HUES64 (cell line): ENCODE measurements around the gene DAAM1.

Experiments
- H3K27ac ChIP-seq: 2 replicates; pipeline ENCODE4 v1.7.0; 2013; ENCODE audit warnings: low read depth, low read length, inconsistent platforms
- H3K27me3 ChIP-seq: 2 replicates; pipeline ENCODE4 v1.6.1; 2013; ENCODE audit warnings: mild to moderate bottlenecking, low read length; ENCODE audit not compliant: insufficient read depth
- H3K36me3 ChIP-seq: 2 replicates; pipeline ENCODE4 v1.6.1; 2013; ENCODE audit warnings: mild to moderate bottlenecking, low read length; ENCODE audit not compliant: insufficient read depth
- H3K4me1 ChIP-seq: 2 replicates; pipeline ENCODE4 v1.6.1; 2013; ENCODE audit warnings: mild to moderate bottlenecking, low read length, moderate library complexity; ENCODE audit not compliant: insufficient read depth
- H3K4me3 ChIP-seq: 2 replicates; pipeline ENCODE4 v1.5.1; 2013; ENCODE audit warnings: mild to moderate bottlenecking, low read length, moderate library complexity
- H3K9ac ChIP-seq: 2 replicates; pipeline ENCODE4 v1.6.1; 2013; ENCODE audit warnings: mild to moderate bottlenecking, low read depth, low read length
- H3K9me3 ChIP-seq: 2 replicates; pipeline ENCODE4 v1.6.1; 2013; ENCODE audit warnings: low read depth, low read length; ENCODE audit not compliant: insufficient read depth
- whole genome bisulfite sequencing: fragments of 150-250, 120-280 bp; methylation state at CpG from one replicate; pipeline ENCODE4 v1.1.7; 2013; ENCODE audit warnings: missing lambda C conversion rate; 5-methylcytosine and 5-hydroxymethylcytosine counted together

DAAM1 gene

GRCh38 chr14:59161561-59162175, 26.8 kb upstream of the DAAM1 start:
- no peaks in the 10 kb centered on the region for H3K27me3 ChIP-seq
- 87% methylated on average over 7 of the region's 7 CpGs for WGBS
- no peak overlapping the region for H3K4me3 ChIP-seq
- H3K9me3 ChIP-seq: no peaks in the 10 kb centered on the region
- H3K4me1 ChIP-seq: no peaks in the 10 kb centered on the region; the same call in 1 of the 2 replicates
- no peak overlapping the region for H3K27ac ChIP-seq
- peak overlapping the region; percentile 1; the same call in 1 of the 2 replicates for H3K9ac ChIP-seq
- H3K36me3 ChIP-seq: no peaks in the 10 kb centered on the region

DNA sequence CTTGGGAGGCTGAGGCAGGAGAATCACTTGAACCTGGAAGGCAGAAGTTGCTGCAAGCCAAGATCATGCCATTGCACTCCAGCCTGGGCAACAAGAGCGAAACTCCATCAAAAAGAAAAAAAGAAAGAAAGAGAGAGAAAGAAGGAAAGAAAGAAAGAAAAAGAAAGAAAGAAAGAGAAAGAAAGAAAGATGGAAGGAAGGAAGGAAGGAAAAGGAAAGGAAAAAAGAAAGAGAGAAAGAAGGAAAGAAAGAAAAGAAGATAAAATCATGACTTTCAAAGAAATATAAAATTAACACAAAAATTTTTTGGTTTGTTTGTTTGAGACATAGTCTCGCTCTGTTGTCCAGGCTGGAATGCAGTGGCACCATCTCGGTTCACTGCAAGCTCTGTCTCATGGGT, 22.2 kb upstream of the DAAM1 start:
- H3K9ac ChIP-seq: no peak overlapping the region
- 92% methylated on average over 3 of the region's 3 CpGs for WGBS
- H3K27ac ChIP-seq: no peak overlapping the region
- no peaks in the 10 kb centered on the region for H3K9me3 ChIP-seq
- no peak overlapping the region for H3K4me3 ChIP-seq
- no peaks in the 10 kb centered on the region for H3K27me3 ChIP-seq
- H3K36me3 ChIP-seq: no peaks in the 10 kb centered on the region
- H3K4me1 ChIP-seq: no peaks in the 10 kb centered on the region; the same call in 1 of the 2 replicates

DNA sequence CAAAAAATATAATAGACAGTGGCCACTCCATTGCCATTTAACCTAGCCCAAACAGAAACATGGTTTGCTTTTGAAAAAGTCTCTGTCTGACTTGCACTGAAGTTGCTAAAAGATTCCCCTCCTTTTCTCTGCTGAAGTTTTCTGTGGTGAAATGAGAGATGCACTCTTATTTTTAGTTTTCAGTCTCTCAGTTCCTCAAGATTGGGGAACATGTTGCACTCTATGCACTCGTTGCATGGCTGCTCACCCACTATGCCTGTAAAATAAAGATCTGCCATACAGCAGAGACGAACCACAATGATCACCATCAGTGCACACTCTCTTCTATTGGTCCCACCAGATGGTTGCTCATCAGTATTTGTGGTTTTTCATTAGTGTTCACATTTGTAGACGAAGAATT, 13.1 kb upstream of the DAAM1 start:
- H3K27ac ChIP-seq: no peak overlapping the region
- no peak overlapping the region for H3K4me3 ChIP-seq
- H3K9me3 ChIP-seq: no peaks in the 10 kb centered on the region
- no peaks in the 10 kb centered on the region for H3K27me3 ChIP-seq
- peaks cover 4% of the 10 kb centered on the region; the same call in 1 of the 2 replicates for H3K4me1 ChIP-seq
- H3K36me3 ChIP-seq: no peaks in the 10 kb centered on the region
- 94% methylated on average over 3 of the region's 3 CpGs for WGBS
- no peak overlapping the region for H3K9ac ChIP-seq

- Histone ChIP-seq H3K9me3 (no peaks in the 10 kb centered on the region), H3K27ac (no peak overlapping the region), H3K4me1 (peaks cover 4% of the 10 kb centered on the region; the same call in 1 of the 2 replicates), H3K36me3 (no peaks in the 10 kb centered on the region), H3K9ac (no peak overlapping the region), H3K27me3 (no peaks in the 10 kb centered on the region), H3K4me3 (no peak overlapping the region)
- WGBS: no CpG with 5 or more reads among the region's 1 CpG
Observed at GRCh38 chr14:59176765-59177164, 11.7 kb upstream of the DAAM1 start.

GRCh38 chr14:59177262-59177661, 11.2 kb upstream of the DAAM1 start:
- Histone ChIP-seq H3K4me3 (no peak overlapping the region), H3K27ac (no peak overlapping the region), H3K27me3 (no peaks in the 10 kb centered on the region), H3K36me3 (no peaks in the 10 kb centered on the region), H3K9ac (no peak overlapping the region), H3K4me1 (peaks cover 4% of the 10 kb centered on the region; the same call in 1 of the 2 replicates), H3K9me3 (no peaks in the 10 kb centered on the region)
- 70% methylated on average over 2 of the region's 2 CpGs for WGBS

- Histone ChIP-seq H3K27me3 (peaks cover 18% of the 10 kb centered on the region), H3K9ac (no peak overlapping the region), H3K27ac (no peak overlapping the region), H3K4me1 (peaks cover 4% of the 10 kb centered on the region; the same call in 1 of the 2 replicates), H3K4me3 (no peak overlapping the region), H3K36me3 (no peaks in the 10 kb centered on the region), H3K9me3 (no peaks in the 10 kb centered on the region)
- WGBS: 95% methylated on average over 1 of the region's 1 CpG
Observed at GRCh38 chr14:59181791-59182190, 6.7 kb upstream of the DAAM1 start.

GRCh38 chr14:59182641-59183040, 5.8 kb upstream of the DAAM1 start:
- H3K4me3 ChIP-seq: no peak overlapping the region
- H3K27me3 ChIP-seq: peaks cover 27% of the 10 kb centered on the region
- H3K27ac ChIP-seq: no peak overlapping the region
- no peak overlapping the region for H3K9ac ChIP-seq
- no peaks in the 10 kb centered on the region for H3K9me3 ChIP-seq
- H3K4me1 ChIP-seq: peaks cover 4% of the 10 kb centered on the region; the same call in 1 of the 2 replicates
- no peaks in the 10 kb centered on the region for H3K36me3 ChIP-seq
- 91% methylated on average over 5 of the region's 5 CpGs for WGBS

DNA sequence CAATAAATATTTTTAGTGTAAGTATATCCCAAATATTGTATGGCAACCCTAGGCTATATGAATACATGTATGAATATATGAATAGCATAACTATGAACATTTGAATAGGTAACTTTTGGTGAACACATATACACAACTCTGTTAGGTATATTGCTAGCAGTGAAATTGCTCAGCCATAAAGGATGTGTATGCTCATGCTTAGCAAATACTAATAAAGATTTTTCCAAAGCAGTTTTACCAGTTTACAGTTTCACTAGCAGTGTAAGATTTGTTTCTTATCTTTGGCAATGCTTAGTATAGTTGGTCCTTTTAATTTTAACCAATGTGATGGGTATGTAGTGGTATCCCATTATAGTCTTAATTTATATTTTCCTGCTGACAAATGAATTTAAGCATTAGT, 5.3 kb upstream of the DAAM1 start:
- H3K27me3 ChIP-seq: peaks cover 30% of the 10 kb centered on the region
- H3K4me1 ChIP-seq: peaks cover 4% of the 10 kb centered on the region; the same call in 1 of the 2 replicates
- H3K4me3 ChIP-seq: no peak overlapping the region
- no peak overlapping the region for H3K27ac ChIP-seq
- H3K36me3 ChIP-seq: no peaks in the 10 kb centered on the region
- no peaks in the 10 kb centered on the region for H3K9me3 ChIP-seq
- no peak overlapping the region for H3K9ac ChIP-seq

DNA sequence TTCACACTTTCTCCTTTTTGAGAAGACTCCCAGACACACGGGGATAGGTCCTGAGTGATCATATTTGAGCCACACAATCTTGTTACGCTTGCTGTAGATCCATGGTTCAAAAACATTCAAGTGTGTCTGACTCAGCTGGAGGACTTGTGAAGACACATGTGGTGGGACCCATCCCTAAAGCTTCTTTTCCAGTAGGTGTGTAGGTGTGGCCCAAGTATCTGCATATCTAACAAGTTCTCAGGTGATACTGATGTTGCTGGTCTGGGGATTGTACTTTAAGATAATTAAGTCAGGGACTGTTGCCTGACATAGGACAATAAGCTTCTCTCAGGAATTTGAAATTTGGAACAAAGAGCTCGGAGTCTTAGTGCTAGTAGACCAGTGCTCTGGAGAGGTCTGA, 4.1 kb upstream of the DAAM1 start:
- peaks cover 32% of the 10 kb centered on the region for H3K27me3 ChIP-seq
- 90% methylated on average over 3 of the region's 3 CpGs for WGBS
- peaks cover 4% of the 10 kb centered on the region; the same call in 1 of the 2 replicates for H3K4me1 ChIP-seq
- H3K36me3 ChIP-seq: no peaks in the 10 kb centered on the region
- no peak overlapping the region for H3K27ac ChIP-seq
- no peak overlapping the region for H3K4me3 ChIP-seq
- H3K9ac ChIP-seq: no peak overlapping the region
- no peaks in the 10 kb centered on the region for H3K9me3 ChIP-seq

DNA sequence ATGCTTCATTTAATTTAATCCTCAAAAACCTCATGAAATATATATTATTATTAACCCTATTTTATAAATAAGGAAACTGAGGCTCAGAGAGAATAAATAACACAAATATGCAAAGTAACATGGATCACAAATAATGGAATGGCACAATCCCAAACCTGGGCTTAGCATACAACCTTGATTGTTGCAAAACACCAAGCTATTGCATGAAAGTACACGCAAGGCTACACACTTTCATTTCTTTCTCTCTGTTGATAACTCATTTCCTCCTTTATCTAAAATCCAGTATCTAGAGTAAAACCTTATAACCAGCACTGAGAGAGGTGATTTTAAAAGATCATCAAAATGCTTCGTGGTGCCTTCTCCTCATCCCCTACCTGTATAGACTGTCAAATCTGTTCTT, 2.8 kb upstream of the DAAM1 start:
- Histone ChIP-seq H3K9me3 (no peaks in the 10 kb centered on the region), H3K27ac (no peak overlapping the region), H3K9ac (no peak overlapping the region), H3K4me1 (peaks cover 11% of the 10 kb centered on the region), H3K27me3 (peaks cover 36% of the 10 kb centered on the region), H3K4me3 (no peak overlapping the region), H3K36me3 (no peaks in the 10 kb centered on the region)
- 91% methylated on average over 2 of the region's 2 CpGs for WGBS

DNA sequence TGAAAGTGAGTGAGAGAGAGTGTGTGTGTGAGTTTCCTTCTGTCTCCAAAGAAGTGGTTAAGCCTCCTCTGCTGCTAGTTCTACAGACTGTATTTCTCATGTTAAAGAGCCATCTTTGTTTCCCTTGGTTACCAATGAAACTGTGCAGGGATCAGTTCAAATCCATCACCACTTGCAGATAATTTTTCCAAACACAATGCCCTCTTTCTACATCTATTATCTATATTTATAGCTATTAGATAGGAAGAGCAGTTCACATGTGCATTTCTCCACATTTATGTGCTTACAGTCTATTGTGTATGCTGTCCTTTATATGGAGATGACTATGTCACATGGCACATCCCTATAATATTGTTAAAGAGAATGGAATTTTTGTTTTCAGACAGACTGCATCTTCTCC, 2.2 kb upstream of the DAAM1 start:
- Histone ChIP-seq H3K36me3 (no peaks in the 10 kb centered on the region), H3K9me3 (no peaks in the 10 kb centered on the region), H3K9ac (no peak overlapping the region), H3K4me1 (peaks cover 14% of the 10 kb centered on the region), H3K27me3 (peaks cover 36% of the 10 kb centered on the region), H3K4me3 (no peak overlapping the region), H3K27ac (no peak overlapping the region)

- Histone ChIP-seq H3K27me3 (peaks cover 36% of the 10 kb centered on the region), H3K9me3 (no peaks in the 10 kb centered on the region), H3K4me1 (peaks cover 14% of the 10 kb centered on the region), H3K36me3 (no peaks in the 10 kb centered on the region), H3K4me3 (peak overlapping the region; percentile 96), H3K9ac (no peak overlapping the region; the same call in 1 of the 2 replicates), H3K27ac (no peak overlapping the region)
- WGBS: 83% methylated on average over 3 of the region's 4 CpGs
Observed at GRCh38 chr14:59187118-59187517, 1.3 kb upstream of the DAAM1 start.
